Gastrocnemius medialis (tissue), 4 donors: ENCODE measurements around the gene TMEM169.

Experiments used
- POLR2A ChIP-seq, 2 donors: fragments of 450-650 bp; IDR thresholded peaks; one replicate each; pipeline ENCODE4 v1.6.1; 2017; ENCODE audit warnings: antibody characterized with exemption in 2 of 2, mild to moderate bottlenecking in 2 of 2, moderate library complexity in 2 of 2
- TF ChIP-seq, protein P1 (sequence below), 5 experiments: fragments of 450-650 bp in 3 of 5; fragments of 200-600 bp in 2 of 5; sonication (generic) in 2 of 5; IDR thresholded peaks in 4 of 5; conservative IDR thresholded peaks in 1 of 5; 1 replicate in 4 of 5; 2 replicates in 1 of 5; pipeline ENCODE4 v1.5.1; 2016 to 2019; ENCODE audit warnings: antibody characterized with exemption in 5 of 5, mild to moderate bottlenecking in 3 of 5, moderate library complexity in 3 of 5

DNA sequence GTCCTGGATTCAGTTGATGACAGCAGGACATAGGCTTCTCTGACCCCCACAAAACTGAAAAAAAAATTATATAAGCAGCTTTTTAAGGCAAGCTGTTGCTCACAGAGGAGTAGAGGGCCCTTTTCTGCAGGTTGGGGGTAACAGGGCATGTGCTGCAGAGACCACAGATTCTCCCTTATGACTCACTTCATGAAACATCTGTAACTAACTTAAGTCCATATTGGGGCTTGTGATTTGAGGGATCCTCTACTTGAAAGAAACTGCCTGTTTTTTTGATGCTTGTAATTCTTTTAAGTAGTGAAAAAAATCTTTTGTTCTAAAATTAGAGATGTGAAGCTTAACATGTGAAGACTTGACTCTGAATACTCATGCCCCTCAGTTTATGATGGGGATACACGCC is 60.8 kb downstream of the TMEM169 start:
- TF ChIP-seq POLR2A (IDR thresholded peaks at IDR 0.05) = no peak
- TF ChIP-seq, protein P1, sequence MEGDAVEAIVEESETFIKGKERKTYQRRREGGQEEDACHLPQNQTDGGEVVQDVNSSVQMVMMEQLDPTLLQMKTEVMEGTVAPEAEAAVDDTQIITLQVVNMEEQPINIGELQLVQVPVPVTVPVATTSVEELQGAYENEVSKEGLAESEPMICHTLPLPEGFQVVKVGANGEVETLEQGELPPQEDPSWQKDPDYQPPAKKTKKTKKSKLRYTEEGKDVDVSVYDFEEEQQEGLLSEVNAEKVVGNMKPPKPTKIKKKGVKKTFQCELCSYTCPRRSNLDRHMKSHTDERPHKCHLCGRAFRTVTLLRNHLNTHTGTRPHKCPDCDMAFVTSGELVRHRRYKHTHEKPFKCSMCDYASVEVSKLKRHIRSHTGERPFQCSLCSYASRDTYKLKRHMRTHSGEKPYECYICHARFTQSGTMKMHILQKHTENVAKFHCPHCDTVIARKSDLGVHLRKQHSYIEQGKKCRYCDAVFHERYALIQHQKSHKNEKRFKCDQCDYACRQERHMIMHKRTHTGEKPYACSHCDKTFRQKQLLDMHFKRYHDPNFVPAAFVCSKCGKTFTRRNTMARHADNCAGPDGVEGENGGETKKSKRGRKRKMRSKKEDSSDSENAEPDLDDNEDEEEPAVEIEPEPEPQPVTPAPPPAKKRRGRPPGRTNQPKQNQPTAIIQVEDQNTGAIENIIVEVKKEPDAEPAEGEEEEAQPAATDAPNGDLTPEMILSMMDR (IDR thresholded peaks at IDR 0.05 in 4 of 5, conservative IDR thresholded peaks at IDR 0.05 in 1 of 5) = no peak
